DOHH2 (cell line): ENCODE data around the gene KIF6.

Experiments used
- H3F3A ChIP-seq: fragments of 200-600 bp; sonication (generic), shearing (Covaris generic); 2 replicates; pipeline ENCODE4 v1.6.0; 2016; ENCODE audit warnings: antibody characterized with exemption, mild to moderate bottlenecking; ENCODE audit not compliant: control insufficient read depth, insufficient read depth
- H3K27ac ChIP-seq: fragments of 200-600 bp; sonication (generic); 2 replicates; pipeline ENCODE4 v1.5.1; 2014; ENCODE audit warnings: low read depth, mild to moderate bottlenecking, low read length, moderate library complexity
- H3K27me3 ChIP-seq: fragments of 200-600 bp; sonication (generic); 2 replicates; pipeline ENCODE4 v1.6.1; 2014; ENCODE audit warnings: mild to moderate bottlenecking, low read length, mixed read lengths; ENCODE audit not compliant: control insufficient read depth
- H3K36me3 ChIP-seq: fragments of 200-600 bp; sonication (generic); 2 replicates; pipeline ENCODE4 v1.6.1; 2014; ENCODE audit warnings: mild to moderate bottlenecking, low read length, moderate library complexity, mixed read lengths; ENCODE audit not compliant: control insufficient read depth
- H3K4me1 ChIP-seq: fragments of 200-600 bp; sonication (generic); 2 replicates; pipeline ENCODE4 v1.6.1; 2014; ENCODE audit warnings: mild to moderate bottlenecking, low read length, mixed read lengths; ENCODE audit not compliant: control insufficient read depth
- H3K4me2 ChIP-seq: fragments of 200-600 bp; sonication (generic); 2 replicates; pipeline ENCODE4 v1.6.0; 2014; ENCODE audit warnings: mild to moderate bottlenecking, low read length, moderate library complexity
- H3K4me3 ChIP-seq: fragments of 200-600 bp; sonication (generic); 2 replicates; pipeline ENCODE4 v1.5.1; 2014; ENCODE audit warnings: mild to moderate bottlenecking, low read length, mixed read lengths
- H3K79me2 ChIP-seq: fragments of 200-600 bp; sonication (generic); 2 replicates; pipeline ENCODE4 v1.6.1; 2014; ENCODE audit warnings: mild to moderate bottlenecking, low read length, mixed read lengths; ENCODE audit not compliant: control insufficient read depth
- H3K9me2 ChIP-seq: fragments of 200-600 bp; sonication (generic); replicated peaks from 2 replicates; pipeline ENCODE4 v1.6.1; 2014; ENCODE audit warnings: mild to moderate bottlenecking, low read length, mixed read lengths; ENCODE audit not compliant: control insufficient read depth
- H3K9me3 ChIP-seq: fragments of 200-600 bp; sonication (generic); 2 replicates; pipeline ENCODE4 v1.6.1; 2014; ENCODE audit warnings: antibody characterized with exemption, low read length, mixed read lengths; ENCODE audit not compliant: control insufficient read depth, insufficient read depth
- H4K20me1 ChIP-seq: fragments of 200-600 bp; sonication (generic); 2 replicates; pipeline ENCODE4 v1.6.0; 2014; ENCODE audit warnings: low read depth, mild to moderate bottlenecking, antibody characterized with exemption, low read length, moderate library complexity; ENCODE audit not compliant: control insufficient read depth, insufficient read depth
- EZH2phosphoT487 ChIP-seq: fragments of 200-600 bp; sonication (generic); IDR thresholded peaks from 2 replicates; pipeline ENCODE4 v1.6.1; 2017; ENCODE audit warnings: borderline replicate concordance, mild to moderate bottlenecking, antibody characterized with exemption, low read length, moderate library complexity, mixed read lengths
- TF ChIP-seq, protein P1 (sequence below): fragments of 200-600 bp; sonication (generic); IDR thresholded peaks from one replicate; pipeline ENCODE4 v1.5.1; 2014; ENCODE audit warnings: antibody characterized with exemption, mild to moderate bottlenecking, low read depth, low read length; ENCODE audit not compliant: poor library complexity, severe bottlenecking

KIF6 gene

DNA sequence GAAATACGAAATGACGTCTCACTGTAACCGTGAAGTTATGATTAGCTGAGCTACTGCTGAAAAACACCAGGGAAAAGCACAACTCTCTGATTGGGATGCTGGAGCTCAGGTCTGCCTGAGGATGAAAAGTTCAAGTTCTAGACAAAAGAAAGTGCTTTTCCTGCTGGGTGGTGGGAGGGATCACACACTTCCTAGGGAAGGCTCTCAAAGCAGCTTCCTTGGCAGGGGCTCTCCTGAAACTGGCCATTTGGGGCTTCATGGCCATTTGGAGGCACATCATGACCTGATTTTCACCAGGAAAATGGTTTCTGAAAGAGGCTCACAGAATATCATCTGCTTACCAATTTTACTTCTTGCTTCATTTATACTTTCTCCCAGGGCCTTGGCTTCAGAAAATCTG, 305.6 kb downstream of the KIF6 start:
- no peaks in the 10 kb centered on the region for H3K36me3 ChIP-seq

DNA sequence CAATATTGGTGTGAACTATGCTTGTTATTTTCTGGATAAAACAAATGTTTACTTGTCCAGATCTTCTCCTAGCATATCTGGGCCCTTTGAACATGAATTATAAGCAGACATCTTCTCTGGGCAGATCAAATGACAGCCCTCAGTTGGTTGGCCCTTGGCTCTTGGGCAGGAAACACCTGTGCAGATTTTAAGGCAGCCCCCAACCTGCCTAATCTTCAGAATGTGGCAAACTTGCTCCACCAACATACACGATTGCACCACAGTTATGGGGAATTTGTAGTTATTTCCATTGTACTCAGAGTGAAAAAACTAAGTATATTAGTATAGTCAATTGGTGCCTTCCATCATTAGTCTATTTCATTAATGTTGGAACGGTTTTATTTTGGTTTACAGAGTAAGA, 307.8 kb downstream of the KIF6 start:
- H3K4me2 ChIP-seq = no peak overlapping the region
- H3K4me3 ChIP-seq = no peak overlapping the region
- H3K27me3 ChIP-seq = no peaks in the 10 kb centered on the region; the same call in 1 of the 2 replicates
- no peaks in the 10 kb centered on the region for H3K79me2 ChIP-seq
- H3K9me3 ChIP-seq = no peaks in the 10 kb centered on the region
- no peaks in the 10 kb centered on the region for H3K9me2 ChIP-seq
- no peaks in the 10 kb centered on the region for H3F3A ChIP-seq
- H3K4me1 ChIP-seq = no peaks in the 10 kb centered on the region
- no peaks in the 10 kb centered on the region for H4K20me1 ChIP-seq
- H3K36me3 ChIP-seq = no peaks in the 10 kb centered on the region
- H3K27ac ChIP-seq = no peak overlapping the region
- TF ChIP-seq, protein P1, sequence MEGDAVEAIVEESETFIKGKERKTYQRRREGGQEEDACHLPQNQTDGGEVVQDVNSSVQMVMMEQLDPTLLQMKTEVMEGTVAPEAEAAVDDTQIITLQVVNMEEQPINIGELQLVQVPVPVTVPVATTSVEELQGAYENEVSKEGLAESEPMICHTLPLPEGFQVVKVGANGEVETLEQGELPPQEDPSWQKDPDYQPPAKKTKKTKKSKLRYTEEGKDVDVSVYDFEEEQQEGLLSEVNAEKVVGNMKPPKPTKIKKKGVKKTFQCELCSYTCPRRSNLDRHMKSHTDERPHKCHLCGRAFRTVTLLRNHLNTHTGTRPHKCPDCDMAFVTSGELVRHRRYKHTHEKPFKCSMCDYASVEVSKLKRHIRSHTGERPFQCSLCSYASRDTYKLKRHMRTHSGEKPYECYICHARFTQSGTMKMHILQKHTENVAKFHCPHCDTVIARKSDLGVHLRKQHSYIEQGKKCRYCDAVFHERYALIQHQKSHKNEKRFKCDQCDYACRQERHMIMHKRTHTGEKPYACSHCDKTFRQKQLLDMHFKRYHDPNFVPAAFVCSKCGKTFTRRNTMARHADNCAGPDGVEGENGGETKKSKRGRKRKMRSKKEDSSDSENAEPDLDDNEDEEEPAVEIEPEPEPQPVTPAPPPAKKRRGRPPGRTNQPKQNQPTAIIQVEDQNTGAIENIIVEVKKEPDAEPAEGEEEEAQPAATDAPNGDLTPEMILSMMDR = no peak
- no peak for TF ChIP-seq EZH2phosphoT487

More for the DNA sequence above, 305.6 kb downstream of the KIF6 start:
- Histone ChIP-seq H3K9me2 (no peaks in the 10 kb centered on the region), H3K4me2 (no peak overlapping the region), H3K4me3 (no peak overlapping the region), H3K27me3 (no peaks in the 10 kb centered on the region), H3K9me3 (no peaks in the 10 kb centered on the region), H3K4me1 (no peaks in the 10 kb centered on the region), H3K27ac (no peak overlapping the region), H3F3A (no peaks in the 10 kb centered on the region), H3K79me2 (no peaks in the 10 kb centered on the region), H4K20me1 (no peaks in the 10 kb centered on the region)
- TF ChIP-seq EZH2phosphoT487 = no peak
- TF ChIP-seq, protein P1 = no peak

DNA sequence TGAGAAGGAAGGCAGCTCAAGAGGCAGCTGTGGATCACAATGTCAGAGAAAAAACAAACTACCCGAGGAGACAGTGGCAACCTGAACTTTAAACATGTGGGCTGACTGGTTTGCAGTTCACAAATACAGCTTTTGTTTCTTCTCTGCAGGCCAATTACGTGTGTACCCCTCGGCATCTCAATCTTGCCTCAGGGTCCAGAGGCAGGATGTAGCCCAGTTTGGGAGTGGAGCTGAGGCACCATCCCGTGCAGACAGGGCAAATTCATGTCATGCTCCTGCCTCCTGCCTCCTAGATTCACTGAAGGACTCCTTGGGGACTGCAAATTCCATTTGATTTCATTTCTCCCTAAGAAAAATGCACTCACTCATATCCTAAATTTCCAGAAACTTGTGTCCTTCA, 308.5 kb downstream of the KIF6 start:
- TF ChIP-seq, protein P1 = no peak
- TF ChIP-seq EZH2phosphoT487 = no peak
- Histone ChIP-seq H3K4me1 (no peaks in the 10 kb centered on the region), H3K27ac (no peak overlapping the region), H3K79me2 (no peaks in the 10 kb centered on the region), H3K9me3 (no peaks in the 10 kb centered on the region), H3F3A (no peaks in the 10 kb centered on the region), H3K27me3 (no peaks in the 10 kb centered on the region; the same call in 1 of the 2 replicates), H4K20me1 (no peaks in the 10 kb centered on the region), H3K9me2 (no peaks in the 10 kb centered on the region), H3K4me2 (no peak overlapping the region), H3K4me3 (no peak overlapping the region), H3K36me3 (no peaks in the 10 kb centered on the region)
